Measurements from ENCODE around the gene HEXD.
A peak's percentile ranks its signal among the peaks of the same experiment; 100 is the strongest.
"Not testable (repeated sequence)": the region's sequence is repeated elsewhere in the genome, so short reads cannot be mapped to it uniquely, and the experiment has no call there.

HEXD gene

DNA sequence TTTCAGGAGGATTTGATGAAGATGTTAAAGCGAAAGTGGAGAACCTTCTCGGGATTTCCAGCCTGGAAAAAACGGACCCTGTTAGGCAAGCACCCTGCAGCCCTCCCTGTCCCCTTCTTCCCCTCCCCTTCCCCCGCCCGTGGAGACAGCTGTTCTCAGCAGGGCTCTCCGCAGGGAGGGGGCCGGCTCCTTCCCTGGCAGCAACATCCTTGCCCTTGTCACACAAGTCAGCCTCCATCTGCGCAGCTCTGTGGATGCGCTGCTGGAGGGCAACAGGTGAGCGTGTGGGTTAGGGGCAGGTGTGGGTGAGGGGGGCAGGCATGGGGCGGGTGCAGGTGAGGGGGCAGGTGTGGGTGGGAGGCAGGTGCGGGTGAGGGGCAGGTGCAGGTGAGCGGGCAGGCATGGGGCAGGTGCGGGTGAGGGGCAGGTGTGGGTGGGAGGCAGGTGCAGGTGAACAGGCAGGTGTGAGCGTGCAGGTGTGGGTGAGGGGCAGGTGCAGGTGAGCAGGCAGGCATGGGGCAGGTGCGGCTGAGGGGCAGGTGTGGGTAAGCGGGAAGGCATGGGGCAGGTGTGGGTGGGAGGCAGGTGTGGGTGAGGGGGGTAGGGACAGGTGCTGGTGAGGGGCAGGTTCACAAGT is 23.0 kb downstream of the HEXD start:
- no peak for DNase-seq (ENCODE audit: low spot score)

DNA sequence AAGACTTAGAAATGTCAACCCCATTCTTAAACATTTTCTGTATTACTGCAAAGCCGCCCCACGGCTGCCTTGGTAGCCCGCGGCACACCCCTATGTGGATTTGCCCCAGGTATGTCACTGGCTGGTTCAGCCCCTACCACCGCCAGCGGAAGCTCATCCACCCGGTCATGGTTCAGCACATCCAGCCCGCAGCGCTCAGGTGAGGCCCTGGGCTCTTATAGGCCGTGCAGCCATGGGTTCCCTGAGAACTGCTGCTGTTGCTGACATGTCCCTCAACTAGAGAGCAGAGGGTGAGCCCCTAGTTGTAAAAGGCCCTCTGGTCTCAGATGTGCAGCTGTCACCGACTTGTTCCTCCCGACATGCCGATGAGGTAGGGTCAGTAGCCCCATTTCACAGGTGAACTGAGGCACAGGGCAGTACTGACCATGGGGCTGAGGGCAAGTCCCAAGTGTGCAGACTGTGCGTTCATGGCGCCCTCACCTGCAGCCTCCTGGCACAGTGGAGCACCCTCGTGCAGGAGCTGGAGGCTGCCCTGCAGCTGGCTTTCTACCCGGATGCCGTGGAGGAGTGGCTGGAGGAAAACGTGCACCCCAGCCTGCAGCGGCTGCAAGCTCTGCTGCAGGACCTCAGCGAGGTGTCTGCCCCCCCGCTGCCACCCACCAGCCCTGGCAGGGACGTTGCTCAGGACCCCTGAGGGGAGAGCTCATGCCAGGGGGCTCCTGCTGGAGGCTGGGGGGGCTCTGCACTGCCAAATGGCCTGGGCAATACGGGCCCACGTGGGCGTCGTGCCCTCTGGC is 23.7 kb downstream of the HEXD start:
- DNase-seq (ENCODE audit: low spot score): no peak

DNA sequence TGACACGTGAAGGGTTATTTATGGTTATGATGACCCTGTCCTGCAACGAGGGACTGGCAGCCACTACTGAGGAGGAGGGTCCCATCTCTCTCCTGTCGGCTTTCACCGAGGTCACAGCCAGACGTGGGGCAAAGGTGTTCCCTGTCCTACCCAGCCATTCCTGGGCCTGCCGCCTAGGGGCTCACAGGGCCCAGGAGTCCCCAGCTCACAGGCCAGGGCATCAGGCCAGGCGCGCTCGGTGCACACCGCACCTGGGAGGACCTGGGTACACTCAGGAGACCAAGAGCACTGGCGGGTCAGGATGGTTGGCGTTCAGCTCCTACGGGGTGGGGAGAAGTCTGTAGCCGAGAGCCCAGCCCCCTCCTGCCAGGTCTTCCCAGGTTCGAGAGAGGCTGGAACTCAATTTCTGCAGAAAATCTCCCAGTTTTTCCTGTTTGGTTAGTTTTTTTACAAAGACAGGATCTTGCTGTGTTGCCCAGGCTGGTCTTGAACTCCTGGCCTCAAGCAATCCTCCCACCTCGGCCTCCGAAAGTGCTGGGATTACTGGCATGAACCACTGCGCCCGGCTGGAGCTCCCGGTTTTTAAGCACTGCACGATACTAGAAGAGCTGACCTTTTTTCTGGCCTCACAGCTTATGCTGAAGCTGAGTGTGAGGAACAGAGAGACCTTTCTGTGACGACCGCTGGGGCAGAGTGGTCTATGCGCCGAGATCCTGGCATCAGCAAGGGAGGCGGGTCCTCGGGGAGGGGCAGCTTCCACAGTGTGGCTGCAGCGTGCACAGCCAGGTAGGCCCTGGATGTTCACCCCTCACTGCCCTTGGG is 24.7 kb downstream of the HEXD start:
- no peak for DNase-seq (ENCODE audit: low spot score)

DNA sequence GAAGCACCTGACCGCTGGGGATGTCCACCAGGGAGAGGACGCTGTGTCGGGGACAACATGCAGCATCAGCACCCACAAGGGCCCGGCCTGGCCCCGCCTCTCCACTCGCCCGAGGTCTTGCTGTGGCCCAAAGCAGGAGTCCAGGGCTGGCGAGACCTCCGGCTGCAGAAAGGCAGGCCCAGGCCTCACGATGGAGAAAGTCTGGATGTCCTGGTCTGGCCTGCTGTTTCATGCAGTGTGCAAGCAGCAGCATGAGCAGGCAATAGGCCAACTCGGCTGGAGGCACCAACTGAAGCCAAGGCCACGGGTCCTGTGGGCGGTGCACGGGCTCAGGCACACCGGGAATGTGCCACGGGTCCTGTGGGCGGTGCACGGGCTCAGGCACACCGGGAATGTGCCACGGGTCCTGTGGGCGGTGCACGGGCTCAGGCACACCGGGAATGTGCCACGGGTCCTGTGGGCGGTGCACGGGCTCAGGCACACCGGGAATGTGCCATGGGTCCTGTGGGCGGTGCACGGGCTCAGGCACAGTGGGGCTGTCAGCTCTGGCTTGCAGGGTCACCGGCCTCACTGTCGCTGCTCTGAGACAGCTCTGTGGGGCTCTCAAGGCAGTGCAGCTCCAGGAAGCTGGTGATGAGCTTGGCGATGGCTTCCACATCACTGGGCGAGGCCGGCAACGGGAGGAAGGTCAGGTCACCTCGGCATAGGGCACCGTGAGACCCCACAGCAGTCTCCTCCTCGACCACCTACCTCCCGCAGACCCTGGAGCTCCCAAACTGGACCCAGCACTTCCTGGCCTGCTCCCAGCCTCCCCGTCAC is 25.5 kb downstream of the HEXD start:
- DNase-seq (ENCODE audit: low spot score): no peak

DNA sequence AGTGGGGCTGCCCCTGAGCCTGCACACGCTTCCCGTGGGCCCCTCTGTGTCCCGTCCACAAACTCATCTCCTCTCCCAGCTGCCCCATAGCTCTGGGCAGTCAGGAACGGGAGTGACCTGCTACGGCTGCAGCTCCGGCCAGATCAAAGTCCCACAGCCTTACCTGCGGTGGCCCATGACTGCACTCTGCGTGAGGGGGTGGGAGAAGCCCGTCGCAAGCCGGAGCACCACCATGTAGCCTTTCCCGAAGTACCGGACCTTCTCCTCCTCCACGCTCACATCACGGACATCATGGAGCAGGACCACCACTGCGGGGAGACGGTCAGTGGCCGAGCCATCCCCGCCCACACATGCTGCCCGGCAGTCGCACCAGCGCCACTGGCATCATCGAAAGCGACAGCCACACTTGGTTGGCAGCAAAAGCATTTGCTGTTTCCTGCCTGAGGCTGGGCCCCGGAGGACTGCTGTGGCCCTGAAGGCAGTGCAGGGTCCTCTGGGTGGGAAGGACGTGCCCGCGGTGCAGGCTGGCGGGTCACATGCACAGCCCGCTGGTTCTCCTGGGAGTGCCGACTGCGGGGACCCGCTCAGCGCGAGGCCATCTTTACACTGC is 26.2 kb downstream of the HEXD start:
- DNase-seq (ENCODE audit: low spot score): no peak

DNA sequence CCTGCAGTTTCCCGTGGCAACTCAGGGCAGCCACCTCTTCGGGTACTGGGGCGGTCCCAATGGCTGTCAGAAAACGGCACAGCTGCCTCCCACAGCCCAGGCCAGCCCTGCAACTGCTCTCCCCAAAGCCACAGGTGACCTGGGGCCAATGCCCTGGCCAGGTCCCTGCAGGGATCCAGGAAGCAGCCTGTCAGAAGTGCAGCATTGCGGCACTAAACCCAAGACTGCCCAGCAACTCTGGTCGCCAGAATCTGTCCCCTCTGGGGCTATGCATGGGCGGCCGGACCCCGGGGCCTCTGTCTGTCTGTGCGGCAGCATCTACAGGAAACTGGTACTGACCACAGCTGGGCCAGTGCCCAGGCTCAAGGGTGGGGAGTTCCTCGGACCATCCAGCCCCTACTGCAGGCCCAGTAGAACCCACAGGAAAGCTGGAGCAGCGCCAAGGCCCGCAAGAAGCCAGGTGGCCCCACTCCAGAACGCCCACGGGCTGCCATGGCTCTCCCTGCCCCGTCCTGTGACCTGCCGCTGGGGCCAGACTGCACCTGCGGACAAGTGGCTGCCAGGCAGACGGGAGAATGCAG is 26.9 kb downstream of the HEXD start:
- DNase-seq (ENCODE audit: low spot score): no peak

DNA sequence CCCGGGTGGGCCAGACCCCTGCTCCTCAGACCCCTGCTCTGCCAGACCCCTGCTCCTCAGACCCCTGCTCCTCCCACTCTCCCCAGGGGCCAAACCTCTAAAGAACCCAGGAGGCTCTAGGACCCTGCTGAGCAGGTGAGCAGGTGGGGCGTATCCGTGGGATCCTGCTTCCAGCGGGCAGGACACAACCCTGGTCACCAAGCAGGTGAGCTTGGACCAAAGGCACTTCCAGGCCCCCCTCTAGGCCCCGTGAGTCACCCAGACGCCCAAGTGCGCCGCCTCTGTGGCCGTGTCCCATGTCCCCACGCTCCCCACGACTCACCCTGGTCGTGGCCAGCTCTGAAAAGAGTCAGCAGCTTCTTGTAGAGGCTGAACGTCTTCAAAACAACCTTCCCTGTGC is 27.4 kb downstream of the HEXD start:
- DNase-seq (ENCODE audit: low spot score): no peak

DNA sequence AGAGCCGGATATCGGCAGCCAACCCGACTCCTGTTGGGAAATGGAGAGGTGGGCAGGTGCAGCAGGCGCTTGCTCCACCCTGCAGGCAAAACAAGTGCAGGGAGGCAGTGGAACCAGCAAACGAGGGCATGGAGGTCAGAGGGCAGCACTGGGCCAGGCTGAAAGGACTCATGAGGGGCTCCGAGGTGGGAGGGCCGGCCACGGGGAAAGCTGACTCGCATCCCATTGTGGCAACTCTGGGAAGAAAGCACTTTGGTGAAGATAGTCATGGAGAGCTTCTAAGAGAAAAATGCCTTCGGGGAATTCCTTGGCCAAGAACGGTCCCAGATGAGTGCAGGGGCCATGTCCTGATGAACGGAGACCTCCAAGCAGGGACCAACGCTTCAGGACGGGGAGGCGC is 28.0 kb downstream of the HEXD start:
- no peak for DNase-seq (ENCODE audit: low spot score)

DNA sequence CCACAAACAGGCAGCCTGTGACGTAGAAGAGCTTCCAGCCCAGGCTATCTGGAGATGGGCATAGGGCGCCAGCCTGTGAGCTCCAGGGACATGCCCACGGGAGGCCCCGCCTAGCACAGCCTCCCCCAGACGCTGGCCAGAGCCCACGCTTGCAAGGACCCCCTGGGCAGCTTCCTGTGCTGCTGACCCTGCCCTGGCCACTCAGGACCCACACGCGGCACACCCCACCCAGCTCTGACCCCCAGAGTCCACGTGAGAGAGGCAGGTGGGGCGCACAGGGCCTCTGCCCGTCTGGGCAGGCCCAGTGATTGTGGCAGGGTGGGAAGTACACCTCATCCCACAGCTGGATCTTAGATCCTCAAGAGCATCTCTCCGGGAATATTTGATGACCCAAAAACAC is 28.5 kb downstream of the HEXD start:
- DNase-seq (ENCODE audit: low spot score): no peak

DNA sequence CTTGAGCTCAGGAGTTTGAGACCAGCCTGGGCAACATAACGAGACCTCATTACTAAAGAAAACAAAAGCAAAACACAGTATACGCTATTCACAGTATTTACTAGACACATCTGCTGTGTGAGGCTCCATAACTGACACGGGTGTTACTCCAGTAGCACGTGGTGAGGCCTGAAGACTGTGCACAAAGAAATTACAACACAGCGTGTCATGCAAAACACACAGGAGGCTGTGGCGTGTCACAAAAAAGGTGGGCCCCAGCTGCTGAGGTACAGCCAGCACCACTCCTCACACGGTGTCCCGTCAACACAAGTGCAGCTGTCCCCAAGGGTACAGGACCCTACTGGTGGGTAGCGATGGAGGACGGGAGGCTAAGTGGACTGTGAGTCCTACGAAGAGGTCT is 29.7 kb downstream of the HEXD start:
- no peak for DNase-seq (ENCODE audit: low spot score)

DNA sequence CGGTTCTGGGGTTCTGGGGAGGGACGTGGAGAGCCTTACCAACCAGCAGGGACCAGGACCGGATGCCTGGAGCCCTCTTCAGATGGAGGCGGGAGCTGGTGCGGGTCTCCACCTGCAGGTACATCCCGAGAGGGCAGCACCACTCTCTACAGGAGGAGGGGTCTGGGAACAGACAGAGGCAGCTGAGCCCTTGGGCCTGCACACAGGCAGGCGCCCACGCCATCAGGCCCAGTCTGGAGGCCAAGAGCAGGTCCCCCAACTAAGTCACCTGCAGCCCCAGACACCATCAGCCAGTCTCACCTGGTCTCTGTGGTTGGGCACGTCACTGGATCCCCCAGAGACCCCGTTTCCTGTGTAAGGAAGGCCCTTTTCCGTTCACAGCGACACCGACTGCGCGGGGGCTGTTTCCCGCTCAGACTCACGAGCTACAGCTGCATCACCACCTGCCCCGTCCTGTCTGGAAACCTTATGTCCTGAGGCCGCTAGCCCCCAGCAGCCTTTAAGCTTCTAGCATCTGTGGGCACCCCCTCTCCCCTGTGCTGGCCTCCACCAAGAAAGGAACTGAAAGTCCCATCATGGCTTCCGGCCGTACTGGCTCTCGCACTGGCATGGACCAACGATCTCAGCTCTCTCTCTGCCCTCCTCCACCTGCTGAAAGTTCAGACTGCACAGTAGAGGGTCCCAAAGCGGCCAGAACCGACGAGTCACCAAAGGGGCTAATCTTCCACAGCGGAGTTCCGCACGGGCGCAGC is 31.2 kb downstream of the HEXD start:
- DNase-seq (ENCODE audit: low spot score): no peak

DNA sequence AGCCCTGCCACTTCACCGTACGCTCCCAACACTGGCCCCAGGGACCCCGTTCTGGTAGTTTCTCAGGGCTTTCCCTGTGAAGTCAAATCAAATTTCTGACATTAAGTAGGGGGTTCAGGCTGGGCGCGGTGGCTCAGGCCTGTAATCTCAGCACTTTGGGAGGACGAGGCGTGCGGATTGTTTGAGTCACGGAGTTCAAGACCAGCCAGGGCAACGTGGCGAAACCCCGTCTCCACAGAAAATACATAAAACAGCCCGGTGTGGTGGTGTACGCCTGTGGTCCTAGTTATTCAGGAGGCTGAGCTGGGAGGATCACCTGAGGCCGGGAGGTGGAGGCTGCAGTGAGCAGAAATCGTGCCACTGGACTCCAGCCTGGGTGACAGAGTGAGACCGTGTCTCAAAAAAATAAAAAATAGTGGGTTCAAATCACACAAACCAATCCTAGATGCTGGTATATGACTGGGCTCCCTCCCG is 31.8 kb downstream of the HEXD start:
- DNase-seq (ENCODE audit: low spot score): no peak

DNA sequence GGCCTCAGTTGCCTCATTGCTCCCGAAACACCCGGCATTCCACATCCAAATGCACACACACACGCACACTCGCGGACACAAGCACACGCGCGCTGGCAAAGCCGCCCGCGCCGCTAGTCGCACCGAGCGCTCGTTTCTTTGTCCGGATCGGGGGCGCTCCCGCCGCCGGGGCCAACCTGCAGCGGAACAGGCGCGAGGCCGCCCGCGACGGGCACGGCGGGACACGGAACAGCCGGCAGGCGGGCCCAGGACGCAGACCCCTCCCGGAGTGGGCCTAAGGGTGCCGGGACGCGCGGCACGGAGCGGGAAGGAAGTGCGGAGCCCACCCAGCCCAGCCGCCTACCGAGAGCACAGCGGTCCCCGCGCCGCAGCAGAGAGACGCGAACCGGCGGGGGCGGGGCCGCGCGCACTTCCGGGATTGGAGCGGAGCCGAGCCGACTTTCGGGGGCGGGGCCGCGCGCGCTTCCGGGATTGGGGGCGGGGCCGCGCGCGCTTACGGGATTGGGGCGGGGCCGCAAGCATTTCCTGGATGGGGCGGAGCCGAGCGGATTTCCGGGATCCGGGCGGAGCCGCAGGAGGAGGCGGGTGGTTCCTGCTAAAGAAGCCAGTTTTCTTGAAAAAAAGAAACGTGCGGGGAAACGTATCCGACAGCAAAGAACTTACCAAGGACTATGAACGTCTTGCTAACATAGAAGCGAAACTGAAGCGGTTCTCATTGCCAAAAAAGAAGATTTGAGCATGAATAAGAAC is 32.4 kb downstream of the HEXD start, which contains the start of gene CYBC1:
CYBC1 (minus strand) TSS at position 396 of the 750 bp plus-strand sequence. CDS start 1,498 bp downstream, outside the sequence.
- DNase-seq (ENCODE audit: low spot score): peak; percentile 95

DNA sequence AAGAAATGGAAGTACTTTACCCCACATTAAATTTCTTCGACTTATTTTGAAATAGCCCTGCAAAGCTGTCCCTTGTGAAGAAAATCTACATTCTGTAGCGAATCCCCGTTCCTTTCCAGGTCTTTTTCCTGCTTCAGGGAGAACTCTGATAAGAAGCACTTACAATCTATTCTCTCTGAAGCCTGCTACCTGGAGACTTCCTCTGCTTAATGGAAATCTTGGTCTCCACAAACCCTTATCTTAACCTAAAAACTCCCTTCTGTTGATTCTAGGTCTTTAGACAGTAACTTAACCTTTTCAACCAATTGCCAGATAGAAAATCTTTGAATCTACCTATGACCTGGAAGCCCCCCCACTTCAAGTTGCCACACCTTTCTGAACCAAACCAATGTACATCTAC is 34.0 kb downstream of the HEXD start:
- no peak for DNase-seq (ENCODE audit: low spot score)

DNA sequence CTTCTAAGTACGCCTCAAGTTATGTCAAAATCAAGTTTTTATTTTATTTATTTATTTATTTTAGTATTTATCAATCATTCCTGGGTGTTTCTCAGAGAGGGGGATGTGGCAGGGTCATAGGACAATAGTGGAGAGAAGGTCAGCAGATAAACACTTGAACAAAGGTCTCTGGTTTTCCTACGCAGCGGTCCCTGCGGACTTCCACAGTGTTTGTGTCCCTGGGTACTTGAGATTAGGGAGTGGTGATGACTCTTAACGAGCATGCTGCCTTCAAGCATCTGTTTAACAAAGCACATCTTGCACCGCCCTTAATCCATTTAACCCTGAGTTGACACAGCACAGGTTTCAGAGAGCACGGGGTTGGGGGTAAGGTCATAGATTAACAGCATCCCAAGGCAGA is 35.0 kb downstream of the HEXD start:
- not testable (repeated sequence) for DNase-seq (ENCODE audit: low spot score)

DNA sequence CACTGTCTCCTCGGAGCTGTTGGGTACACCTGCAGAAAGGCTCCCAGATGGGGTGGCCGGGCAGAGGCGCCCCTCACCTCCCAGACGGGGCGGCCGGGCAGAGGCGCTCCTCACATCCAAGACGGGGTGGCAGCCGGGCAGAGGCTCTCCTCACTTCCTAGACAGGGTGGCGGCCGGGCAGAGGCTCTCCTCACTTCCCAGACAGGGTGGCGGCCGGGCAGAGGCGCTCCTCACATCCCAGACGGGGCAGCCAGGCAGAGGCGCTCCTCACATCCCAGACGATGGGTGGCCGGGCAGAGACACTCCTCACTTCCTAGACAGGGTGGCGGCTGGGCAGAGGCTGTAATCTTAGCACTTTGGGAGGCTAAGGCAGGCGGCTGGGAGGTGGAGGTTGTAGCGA is 35.6 kb downstream of the HEXD start:
- not testable (repeated sequence) for DNase-seq (ENCODE audit: low spot score)

DNA sequence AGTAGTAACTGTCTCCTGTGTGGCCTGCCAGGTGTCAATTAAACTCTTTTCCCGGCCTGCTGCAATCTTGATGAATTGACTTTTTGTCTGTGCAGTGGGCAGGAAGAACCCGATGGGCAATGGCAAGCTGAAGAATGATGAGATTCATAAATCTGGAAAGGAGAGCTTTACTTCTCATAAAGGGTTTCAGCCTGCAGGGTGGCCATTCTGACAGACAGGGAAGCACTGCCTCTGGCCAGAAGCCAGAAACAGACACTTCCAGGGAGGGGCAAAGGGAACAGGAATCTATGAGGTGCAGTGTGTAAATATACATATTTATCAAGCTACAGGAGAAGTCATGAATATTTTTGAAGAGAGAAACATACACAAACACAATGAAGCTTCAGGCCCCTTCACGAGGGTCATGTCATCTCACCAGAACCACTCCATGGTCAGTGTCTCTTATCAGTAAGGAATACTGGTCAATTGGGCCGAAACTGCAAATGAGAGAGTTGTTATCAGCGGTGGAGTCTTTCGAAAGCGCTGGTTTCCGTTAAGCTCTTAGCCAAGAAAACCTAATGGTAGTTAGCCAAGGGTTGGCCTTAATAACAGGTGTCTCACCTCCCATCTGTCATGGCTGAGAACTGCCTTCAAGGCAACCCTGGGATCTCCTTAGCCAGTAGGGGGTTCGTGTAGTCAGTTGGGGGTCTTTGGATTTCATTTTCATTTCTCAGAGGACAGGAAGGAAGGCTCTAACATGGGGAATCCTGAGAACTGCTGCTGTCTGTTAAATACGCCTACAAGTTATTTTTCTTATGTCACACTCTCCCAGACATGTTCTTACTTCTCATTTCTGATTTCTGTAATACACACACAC is 39.2 kb downstream of the HEXD start:
- DNase-seq (ENCODE audit: low spot score): no peak

DNA sequence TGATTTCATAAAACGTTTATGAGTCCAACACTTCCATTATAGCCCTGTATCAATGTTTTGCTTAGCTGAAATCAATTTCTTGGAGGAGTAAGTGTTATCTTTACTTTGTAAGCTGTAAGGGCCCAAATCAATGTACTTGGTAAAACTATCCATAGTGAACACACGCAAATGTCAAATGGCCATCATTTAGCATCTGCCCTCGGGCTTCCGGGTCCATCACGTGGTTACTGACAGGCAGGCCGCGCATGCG is 39.7 kb downstream of the HEXD start:
- peak; percentile 97 for DNase-seq (ENCODE audit: low spot score)

Data from AG08395 (cell line).